ENCODE results near the gene TBC1D24. TPM values are rescaled to one million over a fixed set of nuclear protein-coding genes. Genes with fewer than 3 reads are reported as not detected.
"Not testable (repeated sequence)": the region's sequence is repeated elsewhere in the genome, so short reads cannot be mapped to it uniquely, and the experiment has no call there.

TBC1D24 gene
- total and polyA plus RNA-seq, 8 donors = 10.8 to 23.7 (median 18.2) TPM

GRCh38 chr16:2535625-2536013 lies 60.7 kb downstream of the TBC1D24 start:
- TF ChIP-seq CTCF (IDR thresholded peaks at IDR 0.05) = no peak
- Histone ChIP-seq H3K36me3 (no peaks in the 10 kb centered on the region), H3K27ac (no peak overlapping the region), H3K9me3 (no peaks in the 10 kb centered on the region), H3K4me1 (peaks cover 3 to 14% (median 9%) of the 10 kb centered on the region in 3 donors), H3K4me3 (no peak overlapping the region), H3K27me3 (no peaks in the 10 kb centered on the region)
- no peak for FAIRE-seq
- intact Hi-C loops (cut with DNase I) = no loop called here
- no peak for ATAC-seq
- DNase-seq = peak in 3 of 6 donors; percentile 5 to 34 (median 20)
- 83 to 86% methylated on average over 9 of the region's 9 CpGs for WGBS, 2 donors

- Histone ChIP-seq H3K27me3 (no peaks in the 10 kb centered on the region), H3K4me3 (peak within 1 kb of the TSS; percentile 40 to 61 (median 50)), H3K36me3 (no peaks in the 10 kb centered on the region), H3K27ac (peak within 1 kb of the TSS; percentile 49 to 79 (median 62)), H3K9me3 (no peaks in the 10 kb centered on the region), H3K4me1 (peaks cover 8 to 22% (median 9%) of the 10 kb centered on the region in 3 donors)
- FAIRE-seq (no peak), ATAC-seq (peak; percentile 90 to 92 (median 90)), DNase-seq (peak; percentile 92 to 97 (median 96))
- intact Hi-C loops (cut with DNase I) = no loop called here
- WGBS, 2 donors = 0% methylated on average over 69 to 126 of the region's 126 CpGs
- no peak for TF ChIP-seq CTCF (IDR thresholded peaks at IDR 0.05)
Observed at GRCh38 chr16:2537451-2538379, 62.8 kb downstream of the TBC1D24 start, which contains the start of gene PDPK1. PDPK1 (plus strand) TSS chr16:2538021; CDS start chr16:2538113, 92 bp downstream.

GRCh38 chr16:2539192-2539844 lies 64.4 kb downstream of the TBC1D24 start:
- peak in 2 of 6 donors; percentile 14 for DNase-seq
- Histone ChIP-seq H3K4me3 (peak overlapping the region in 1 of 4 donors; percentile 61), H3K4me1 (peaks cover 5 to 22% (median 8%) of the 10 kb centered on the region in 3 donors)
- H3K27ac ChIP-seq; FAIRE-seq; intact Hi-C loops (cut with DNase I); H3K27me3 ChIP-seq; H3K9me3 ChIP-seq; H3K36me3 ChIP-seq; ATAC-seq: not testable (repeated sequence)
- WGBS, 2 donors = 58 to 66% methylated on average over 24 of the region's 24 CpGs

GRCh38 chr16:2539845-2540458 lies 65.0 kb downstream of the TBC1D24 start:
- H3K27me3 ChIP-seq; ATAC-seq; FAIRE-seq; intact Hi-C loops (cut with DNase I); H3K9me3 ChIP-seq; H3K27ac ChIP-seq; H3K36me3 ChIP-seq; H3K4me3 ChIP-seq: not testable (repeated sequence)
- 36 to 43% methylated on average over 14 of the region's 14 CpGs for WGBS, 2 donors
- DNase-seq = peak in 5 of 6 donors; percentile 12 to 63 (median 36)
- peaks cover 5 to 22% (median 8%) of the 10 kb centered on the region in 3 donors for H3K4me1 ChIP-seq
- TF ChIP-seq CTCF (IDR thresholded peaks at IDR 0.05) = peak in 1 of 4 donors; percentile 11

GRCh38 chr16:2540912-2541311 lies 66.0 kb downstream of the TBC1D24 start:
- H3K27ac ChIP-seq; intact Hi-C loops (cut with DNase I); H3K4me3 ChIP-seq; H3K9me3 ChIP-seq; ATAC-seq; H3K27me3 ChIP-seq; FAIRE-seq; H3K36me3 ChIP-seq: not testable (repeated sequence)
- WGBS, 2 donors = 44 to 46% methylated on average over 3 to 4 of the region's 4 CpGs
- peaks cover 5 to 22% (median 8%) of the 10 kb centered on the region in 3 donors for H3K4me1 ChIP-seq
- peak in 1 of 6 donors; percentile 1 for DNase-seq

DNA sequence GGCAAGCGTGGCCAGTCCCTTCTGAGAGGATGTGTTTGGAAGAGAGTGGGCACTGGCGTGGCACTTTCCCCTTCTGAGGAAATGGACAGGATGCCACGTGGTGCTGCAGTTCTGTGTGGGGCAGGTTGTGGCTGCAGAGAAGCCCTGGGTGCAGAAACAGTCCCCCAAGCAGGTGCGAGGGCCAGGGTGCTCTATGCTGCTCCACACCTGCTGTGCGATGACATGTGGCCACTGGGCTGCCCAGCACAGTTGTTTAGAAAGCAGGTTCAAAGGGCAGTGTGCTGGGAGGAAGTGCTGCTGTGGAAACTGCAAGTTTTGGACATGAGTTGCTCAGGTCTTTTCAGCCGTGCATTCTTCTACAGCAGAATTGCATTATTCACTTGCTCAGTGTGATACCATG lies 66.5 kb downstream of the TBC1D24 start:
- ATAC-seq (peak in 3 of 4 donors; percentile 23 to 37 (median 24)), DNase-seq (peak in 3 of 6 donors; percentile 19 to 60 (median 21))
- H3K9me3 ChIP-seq; H3K36me3 ChIP-seq; H3K27me3 ChIP-seq; FAIRE-seq; intact Hi-C loops (cut with DNase I); H3K4me3 ChIP-seq; H3K27ac ChIP-seq: not testable (repeated sequence)
- peaks cover 5 to 24% (median 8%) of the 10 kb centered on the region in 3 donors for H3K4me1 ChIP-seq
- 18 to 36% methylated on average over 5 to 6 of the region's 6 CpGs for WGBS, 2 donors

- intact Hi-C loops (cut with DNase I); H3K27me3 ChIP-seq; ATAC-seq; H3K4me3 ChIP-seq; FAIRE-seq; H3K27ac ChIP-seq; H3K9me3 ChIP-seq; H3K36me3 ChIP-seq: not testable (repeated sequence)
- peak in 1 of 6 donors; percentile 6 for DNase-seq
- WGBS, 2 donors = 84 to 85% methylated on average over 14 of the region's 14 CpGs
- H3K4me1 ChIP-seq = peaks cover 5 to 22% (median 5%) of the 10 kb centered on the region in 3 donors
Observed at GRCh38 chr16:2543771-2544170, 68.8 kb downstream of the TBC1D24 start.

DNA sequence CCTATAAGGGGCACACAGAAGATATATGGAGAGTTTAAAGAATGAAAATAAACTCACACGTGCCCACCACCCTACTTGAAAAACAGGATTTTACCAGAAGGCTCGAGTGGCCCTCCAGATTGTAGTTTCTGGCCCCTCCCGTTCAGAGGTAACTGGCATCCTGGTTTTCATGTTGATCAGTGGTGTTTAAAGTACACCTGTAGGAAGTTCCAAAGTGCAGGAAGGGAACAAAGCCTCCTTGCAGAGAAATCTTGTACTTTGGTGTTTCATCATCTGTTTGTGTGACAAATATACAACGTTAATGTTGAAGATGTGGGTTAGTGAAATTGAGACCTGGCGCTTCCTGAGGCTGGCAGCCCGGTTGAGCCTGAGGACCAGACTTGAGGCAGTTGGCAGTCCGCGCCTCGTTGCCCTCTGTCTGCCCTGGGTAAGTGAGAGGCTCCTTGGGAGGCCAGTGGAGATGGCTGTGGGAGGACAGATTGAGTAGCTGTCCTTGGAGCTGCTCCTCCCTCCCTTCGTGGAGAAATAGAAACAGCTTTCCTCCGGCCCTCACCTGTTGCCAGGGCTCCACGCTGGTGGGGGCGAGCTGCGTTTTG lies 75.5 kb downstream of the TBC1D24 start:
- FAIRE-seq; H3K27ac ChIP-seq; DNase-seq; H3K36me3 ChIP-seq; H3K9me3 ChIP-seq; H3K4me3 ChIP-seq; intact Hi-C loops (cut with DNase I); H3K4me1 ChIP-seq; H3K27me3 ChIP-seq: not testable (repeated sequence)
- no CpG with 5 or more reads among the region's 14 CpGs for WGBS, 2 donors
- ATAC-seq = peak in 2 of 4 donors; percentile 5 to 11
